Epithelial cell of esophagus (primary cell): ENCODE data around the gene AMPD2.
A peak's percentile ranks its signal among the peaks of the same experiment; 100 is the strongest.

Source experiments
- DNase-seq: peaks from one replicate; pipeline ENCODE4 v3.0.0; 2010; ENCODE audit warnings: low read depth
- H3K4me3 ChIP-seq: 2 replicates; pipeline ENCODE4 v1.5.1; 2011; ENCODE audit warnings: mild to moderate bottlenecking, low read length, control low read depth
- CTCF ChIP-seq: IDR thresholded peaks from 2 replicates; pipeline ENCODE4 v1.5.1; 2011; ENCODE audit warnings: low read depth, mild to moderate bottlenecking, low read length, control low read depth, inconsistent platforms; ENCODE audit not compliant: insufficient read depth; ENCODE audit errors: missing control alignments

AMPD2 gene

GRCh38 chr1:109586055-109586454 is 33.6 kb upstream of the AMPD2 start:
- no peak overlapping the region for H3K4me3 ChIP-seq
- no peak for TF ChIP-seq CTCF
- DNase-seq = no peak

GRCh38 chr1:109589177-109589576 is 30.5 kb upstream of the AMPD2 start:
- H3K4me3 ChIP-seq = no peak overlapping the region
- no peak for DNase-seq
- no peak for TF ChIP-seq CTCF

- no peak for TF ChIP-seq CTCF
- no peak overlapping the region for H3K4me3 ChIP-seq
- no peak for DNase-seq
Measured at GRCh38 chr1:109589679-109590078, 30.0 kb upstream of the AMPD2 start.

GRCh38 chr1:109592916-109593315 is 26.7 kb upstream of the AMPD2 start:
- TF ChIP-seq CTCF = no peak
- no peak for DNase-seq
- H3K4me3 ChIP-seq = no peak overlapping the region

- no peak overlapping the region for H3K4me3 ChIP-seq
- peak; percentile 79 for DNase-seq
- TF ChIP-seq CTCF = no peak
Measured at GRCh38 chr1:109595531-109595930, 24.1 kb upstream of the AMPD2 start.

- no peak for DNase-seq
- no peak for TF ChIP-seq CTCF
- no peak overlapping the region for H3K4me3 ChIP-seq
Measured at GRCh38 chr1:109598156-109598555, 21.5 kb upstream of the AMPD2 start.

GRCh38 chr1:109598655-109599054 is 21.0 kb upstream of the AMPD2 start:
- no peak overlapping the region for H3K4me3 ChIP-seq
- TF ChIP-seq CTCF = no peak
- DNase-seq = no peak
